A549 (cell line): ENCODE data around the gene LIPN. TPM values are rescaled to one million over a fixed set of nuclear protein-coding genes. Genes with fewer than 3 reads are reported as not detected.
A peak's percentile ranks its signal among the peaks of the same experiment; 100 is the strongest.
"Not testable (repeated sequence)": the region's sequence is repeated elsewhere in the genome, so short reads cannot be mapped to it uniquely, and the experiment has no call there.

Source experiments
- ATAC-seq, 2 experiments: fragments of 200-7000 bp in 1 of 2; fragments of >200 bp in 1 of 2; cut with Nextera tagmentation in 1 of 2; cut with Tn5 transposase in 1 of 2; 3 replicates each; pipeline versions ENCODE4 v1.8.0 to v1.9.1; 2018 to 2020; ENCODE audit warnings: mild to moderate bottlenecking in 1 of 2, moderate library complexity in 1 of 2
- CTCF ChIA-PET: fragments of 300-600 bp; sonication (Branson Sonifier 250); formaldehyde crosslinking; extraction: SDS; loops from one replicate; lab custom pipeline; 2021; ENCODE audit warnings: antibody characterized with exemption, inconsistent platforms; lab: Yijun Ruan, JAX
- POLR2A ChIA-PET: fragments of 350-600 bp; formaldehyde crosslinking; extraction: SDS; loops from one replicate; lab custom pipeline; 2021; ENCODE audit warnings: antibody characterized with exemption, inconsistent platforms; lab: Yijun Ruan, JAX
- DNase-seq, 2 experiments: peaks; one replicate each; pipeline versions ENCODE4 v3.0.0 to v3.0.0-alpha.2; 2011 to 2016; ENCODE audit warnings: low read depth in 1 of 2, low spot score in 1 of 2
- FAIRE-seq: peaks from 2 replicates; lab custom pipeline; 2011; peaks lifted over from hg19 to GRCh38; lab: Jason Lieb, UNC
- H3K27ac ChIP-seq, 2 experiments: fragments of >200 bp; sonication (Bioruptor Twin); formaldehyde crosslinking; 3 replicates each; pipeline ENCODE4 v1.5.1; 2016 to 2017
- H3K4me1 ChIP-seq: fragments of >200 bp; sonication (Bioruptor Twin); formaldehyde crosslinking; 3 replicates; pipeline ENCODE4 v1.6.1; 2016
- H3K4me2 ChIP-seq: fragments of >200 bp; sonication (Bioruptor Twin); formaldehyde crosslinking; 3 replicates; pipeline ENCODE4 v1.6.1; 2016
- H3K4me3 ChIP-seq: fragments of >200 bp; sonication (Bioruptor Twin); formaldehyde crosslinking; 3 replicates; pipeline ENCODE4 v1.5.1; 2016
- H3K9me3 ChIP-seq: fragments of >200 bp; sonication (Bioruptor Twin); formaldehyde crosslinking; 3 replicates; pipeline ENCODE4 v1.6.1; 2016
- BHLHE40 ChIP-seq: IDR thresholded peaks from 2 replicates; pipeline ENCODE4 v1.6.1; 2012; ENCODE audit warnings: low read depth, low read length, inconsistent platforms
- CBX2 ChIP-seq: fragments of 200-600 bp; sonication (generic); IDR thresholded peaks from 2 replicates; pipeline ENCODE4 v1.6.1; 2016; ENCODE audit warnings: low read depth, mild to moderate bottlenecking, borderline replicate concordance
- CEBPB ChIP-seq, 2 experiments: fragments of >200 bp in 1 of 2; sonication (Bioruptor Twin) in 1 of 2; formaldehyde crosslinking in 1 of 2; IDR thresholded peaks; 2 replicates each; pipeline ENCODE4 v1.6.1; 2012 to 2016
- CHD4 ChIP-seq: fragments of 200-600 bp; sonication (generic); IDR thresholded peaks from 2 replicates; pipeline ENCODE4 v1.6.1; 2016; ENCODE audit warnings: antibody characterized with exemption, mild to moderate bottlenecking, borderline replicate concordance
- EHF ChIP-seq: fragments of 250-450 bp; sonication (Bioruptor Pico); IDR thresholded peaks from 2 replicates; pipeline ENCODE4 v1.5.0; 2020; ENCODE audit warnings: mild to moderate bottlenecking
- EHMT2 ChIP-seq: fragments of 200-600 bp; sonication (generic); IDR thresholded peaks from 2 replicates; pipeline ENCODE4 v1.6.1; 2016; ENCODE audit warnings: antibody characterized with exemption, low read depth, mild to moderate bottlenecking, moderate library complexity
- ELK1 ChIP-seq: fragments of 150-350 bp; IDR thresholded peaks from 2 replicates; pipeline ENCODE4 v1.6.1; 2014; ENCODE audit warnings: low read depth, mild to moderate bottlenecking, low read length
- EP300 ChIP-seq, 2 experiments: fragments of >200 bp; sonication (Bioruptor Twin); formaldehyde crosslinking; IDR thresholded peaks; 2 replicates in 1 of 2; 3 replicates in 1 of 2; pipeline ENCODE4 v1.6.1; 2016 to 2017
- FOSL2 ChIP-seq, 2 experiments: fragments of 450-650 bp in 1 of 2; fragments of >200 bp in 1 of 2; sonication (Bioruptor Twin) in 1 of 2; formaldehyde crosslinking; IDR thresholded peaks; 2 replicates each; pipeline versions ENCODE4 v1.5.0 to v1.6.1; 2016 to 2020; ENCODE audit warnings: mild to moderate bottlenecking in 1 of 2, moderate library complexity in 1 of 2
- FOXS1 ChIP-seq: fragments of 250-450 bp; sonication (Bioruptor Pico); IDR thresholded peaks from 2 replicates; pipeline ENCODE4 v1.5.0; 2020; ENCODE audit warnings: mild to moderate bottlenecking, moderate library complexity
- HDAC2 ChIP-seq: fragments of 200-600 bp; sonication (generic); IDR thresholded peaks from 2 replicates; pipeline ENCODE4 v1.6.1; 2016
- HES2 ChIP-seq: fragments of >200 bp; sonication (Bioruptor Twin); formaldehyde crosslinking; IDR thresholded peaks from 2 replicates; pipeline ENCODE4 v1.6.1; 2016
- HEYL ChIP-seq: fragments of 250-450 bp; sonication (Bioruptor Pico); IDR thresholded peaks from 2 replicates; pipeline ENCODE4 v1.8.0; 2021; ENCODE audit warnings: mild to moderate bottlenecking, moderate library complexity
- HOXB13 ChIP-seq: fragments of 250-450 bp; sonication (Bioruptor Pico); IDR thresholded peaks from 2 replicates; pipeline ENCODE4 v1.5.0; 2020; ENCODE audit warnings: low read depth, mild to moderate bottlenecking, moderate library complexity
- HOXB5 ChIP-seq: fragments of 250-450 bp; sonication (Bioruptor Pico); IDR thresholded peaks from 2 replicates; pipeline ENCODE4 v1.5.0; 2020; ENCODE audit warnings: mild to moderate bottlenecking, moderate library complexity
- JUN ChIP-seq, 2 experiments: fragments of >200 bp; sonication (Bioruptor Twin); formaldehyde crosslinking; IDR thresholded peaks; 2 replicates in 1 of 2; 3 replicates in 1 of 2; pipeline ENCODE4 v1.6.1; 2016 to 2017
- MAFK ChIP-seq: fragments of 450-650 bp; IDR thresholded peaks from 2 replicates; pipeline ENCODE4 v1.6.1; 2014; ENCODE audit not compliant: partially characterized antibody
- MAX ChIP-seq: IDR thresholded peaks from 2 replicates; pipeline ENCODE4 v1.6.1; 2012
- NFE2L2 ChIP-seq: fragments of 150-350 bp; conservative IDR thresholded peaks from 2 replicates; pipeline ENCODE4 v1.6.1; 2014; ENCODE audit warnings: low read length
- PHF8 ChIP-seq: fragments of 200-600 bp; sonication (generic); IDR thresholded peaks from 2 replicates; pipeline ENCODE4 v1.6.1; 2016; ENCODE audit warnings: low read depth, mild to moderate bottlenecking, antibody characterized with exemption, moderate library complexity, borderline replicate concordance
- RAD21 ChIP-seq, 2 experiments: fragments of >200 bp in 1 of 2; sonication (Bioruptor Twin) in 1 of 2; formaldehyde crosslinking in 1 of 2; IDR thresholded peaks in 1 of 2; conservative IDR thresholded peaks in 1 of 2; 2 replicates in 1 of 2; 3 replicates in 1 of 2; pipeline ENCODE4 v1.6.1; 2012 to 2018; ENCODE audit warnings: inconsistent platforms in 1 of 2
- RCOR1 ChIP-seq: fragments of 150-350 bp; IDR thresholded peaks from 2 replicates; pipeline ENCODE4 v1.6.1; 2014; ENCODE audit warnings: antibody characterized with exemption, low read length, low read depth
- TP53 ChIP-seq: fragments of 250-450 bp; sonication (Bioruptor Pico); IDR thresholded peaks from 2 replicates; pipeline ENCODE4 v1.5.0; 2021; ENCODE audit warnings: mild to moderate bottlenecking, moderate library complexity
- USF2 ChIP-seq: fragments of 450-650 bp; IDR thresholded peaks from 2 replicates; pipeline ENCODE4 v1.6.1; 2014; ENCODE audit warnings: antibody characterized with exemption
- ZFP36 ChIP-seq: fragments of 450-650 bp; IDR thresholded peaks from 2 replicates; pipeline ENCODE4 v1.6.1; 2014; ENCODE audit warnings: borderline replicate concordance; ENCODE audit not compliant: partially characterized antibody
- ZNF302 ChIP-seq: fragments of 250-450 bp; sonication (Bioruptor Pico); IDR thresholded peaks from 2 replicates; pipeline ENCODE4 v1.9.0; 2021; ENCODE audit warnings: inconsistent platforms, mild to moderate bottlenecking, moderate library complexity
- WGBS: methylation state at CpG from one replicate; pipeline ENCODE4 v1.1.6; 2017; ENCODE audit errors: missing lambda C conversion rate; 5-methylcytosine and 5-hydroxymethylcytosine counted together
- polyA plus RNA-seq, 4 experiments: library from polyadenylated mRNA; depleted of rRNA in 3 of 4; stranded (reverse); fragments of >200 nt; fragmentation: RNase III in 1 of 4; extraction: RNeasy Plus Mini Kit Qiagen cat#74134 plus additional on column Dnase treatment in 1 of 4; gene quantifications; 2 replicates in 3 of 4; 3 replicates in 1 of 4; pipeline ENCODE4 v1.2.3, GENCODE V29; 2011 to 2017
- TF ChIP-seq, protein P1 (sequence below): fragments of 250-450 bp; sonication (Bioruptor Pico); IDR thresholded peaks from 2 replicates; pipeline ENCODE4 v1.5.0; 2021; ENCODE audit warnings: mild to moderate bottlenecking, moderate library complexity, borderline replicate concordance

Gene LIPN
- polyA plus RNA-seq, 2 of the 4 experiments (the other 2 are of a cell fraction), result not detected

- no peak for TF ChIP-seq ELK1
- TF ChIP-seq HOXB13, result no peak
- TF ChIP-seq, all 56 proteins: peak for 0
These were observed 26.6 kb upstream of the LIPN start (continued) for GRCh38 chr10:88733215-88733614.

- WGBS, result 35% methylated on average over 1 of the region's 1 CpG
- Histone ChIP-seq H3K4me1 (peaks cover 6% of the 10 kb centered on the region; the same call in 1 of the 3 replicates), H3K4me3 (no peak overlapping the region), H3K9me3 (no peaks in the 10 kb centered on the region), H3K27ac (peak overlapping the region in 1 of 2 experiments; percentile 34; a peak in 2 of 6 replicates), H3K4me2 (no peak overlapping the region)
- FAIRE-seq, result no peak
- ATAC-seq, result no peak
- TF ChIP-seq CBX2, result no peak
- no peak for TF ChIP-seq PHF8
- TF ChIP-seq RCOR1, result no peak
- TF ChIP-seq JUN (IDR thresholded peaks at IDR 0.05), result no peak
- no peak for TF ChIP-seq CHD4
- TF ChIP-seq MAFK, result peak; percentile 95
- no peak for TF ChIP-seq CEBPB (IDR thresholded peaks at IDR 0.05)
- TF ChIP-seq EP300 (IDR thresholded peaks at IDR 0.05), result no peak
- TF ChIP-seq NFE2L2, result peak; percentile 74
- no peak for TF ChIP-seq HES2
- no peak for TF ChIP-seq BHLHE40
- TF ChIP-seq MAX, result no peak
- no peak for TF ChIP-seq RAD21 (conservative IDR thresholded peaks at IDR 0.05 in 1 of 2, IDR thresholded peaks at IDR 0.05 in 1 of 2)
- CTCF ChIA-PET, result interaction anchor here (0.9 to 1.1 kb wide), 3 partner anchors 10 to 1231 kb away, joined by 3 to 4 read pairs (median 3); partner anchors contain the start of gene MINPP1
- POLR2A ChIA-PET, result no interaction called here
- DNase-seq, result no peak
These were observed 24.2 kb upstream of the LIPN start for GRCh38 chr10:88735661-88736060.

GRCh38 chr10:88741921-88742320, 17.9 kb upstream of the LIPN start:
- FAIRE-seq, CTCF ChIA-PET, DNase-seq, H3K27ac ChIP-seq, H3K4me1 ChIP-seq, POLR2A ChIA-PET, H3K4me3 ChIP-seq, H3K4me2 ChIP-seq, H3K9me3 ChIP-seq, ATAC-seq: not testable (repeated sequence)
- 53% methylated on average over 5 of the region's 5 CpGs for WGBS

GRCh38 chr10:88742448-88742847, 17.4 kb upstream of the LIPN start:
- WGBS, result 88% methylated on average over 1 of the region's 1 CpG
- Histone ChIP-seq H3K9me3 (no peaks in the 10 kb centered on the region; the same call in 2 of the 3 replicates), H3K27ac (no peak overlapping the region), H3K4me2 (no peak overlapping the region), H3K4me1 (no peaks in the 10 kb centered on the region), H3K4me3 (no peak overlapping the region)
- FAIRE-seq, result no peak
- ChIA-PET POLR2A (no interaction called here), CTCF (no interaction called here)
- ATAC-seq, result no peak
- DNase-seq, result no peak
- TF ChIP-seq MAX, result no peak
- TF ChIP-seq EHMT2, result no peak
- TF ChIP-seq HOXB5 (CRISPR knock-in tag), result no peak
- TF ChIP-seq HEYL, result no peak
- TF ChIP-seq TP53 (CRISPR knock-in tag), result no peak
- no peak for TF ChIP-seq FOXS1 (CRISPR knock-in tag)
- TF ChIP-seq ZFP36, result no peak
- no peak for TF ChIP-seq FOSL2 (IDR thresholded peaks at IDR 0.05)
- TF ChIP-seq FOSL2 (CRISPR knock-in tag; IDR thresholded peaks at IDR 0.05), result no peak
- TF ChIP-seq ZNF302 (CRISPR knock-in tag), result no peak
- no peak for TF ChIP-seq EP300 (IDR thresholded peaks at IDR 0.05)
- TF ChIP-seq HES2, result no peak
- TF ChIP-seq CBX2, result no peak
- TF ChIP-seq, protein P1, sequence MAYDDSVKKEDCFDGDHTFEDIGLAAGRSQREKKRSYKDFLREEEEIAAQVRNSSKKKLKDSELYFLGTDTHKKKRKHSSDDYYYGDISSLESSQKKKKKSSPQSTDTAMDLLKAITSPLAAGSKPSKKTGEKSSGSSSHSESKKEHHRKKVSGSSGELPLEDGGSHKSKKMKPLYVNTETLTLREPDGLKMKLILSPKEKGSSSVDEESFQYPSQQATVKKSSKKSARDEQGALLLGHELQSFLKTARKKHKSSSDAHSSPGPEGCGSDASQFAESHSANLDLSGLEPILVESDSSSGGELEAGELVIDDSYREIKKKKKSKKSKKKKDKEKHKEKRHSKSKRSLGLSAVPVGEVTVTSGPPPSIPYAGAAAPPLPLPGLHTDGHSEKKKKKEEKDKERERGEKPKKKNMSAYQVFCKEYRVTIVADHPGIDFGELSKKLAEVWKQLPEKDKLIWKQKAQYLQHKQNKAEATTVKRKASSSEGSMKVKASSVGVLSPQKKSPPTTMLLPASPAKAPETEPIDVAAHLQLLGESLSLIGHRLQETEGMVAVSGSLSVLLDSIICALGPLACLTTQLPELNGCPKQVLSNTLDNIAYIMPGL (CRISPR knock-in tag), result no peak
- no peak for TF ChIP-seq USF2
- no peak for TF ChIP-seq MAFK
- no peak for TF ChIP-seq EHF
- no peak for TF ChIP-seq BHLHE40
- TF ChIP-seq HDAC2, result no peak
